ENCODE measurements around the gene CYS1.

Gene CYS1

DNA sequence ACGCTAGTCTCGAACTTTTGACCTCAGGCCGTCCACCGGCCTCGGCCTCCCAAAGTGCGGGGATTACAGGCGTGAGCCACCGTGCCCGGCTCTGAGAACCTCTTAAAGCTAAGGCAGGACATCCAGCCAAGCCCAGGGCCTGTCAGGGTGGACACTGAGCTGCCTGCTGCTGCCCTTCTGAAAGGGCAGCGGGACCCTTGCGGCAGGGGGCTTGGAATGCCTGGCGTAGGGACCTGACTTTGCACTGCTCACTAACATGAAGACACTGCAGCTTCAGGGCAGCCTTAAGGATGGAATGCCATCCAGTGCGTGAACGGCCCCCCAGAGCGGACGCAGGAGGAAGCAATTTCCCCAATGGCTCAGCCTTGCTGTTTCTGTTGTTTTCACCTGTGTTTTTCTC is 9.0 kb downstream of the CYS1 start:
- DNase-seq: no peak

DNA sequence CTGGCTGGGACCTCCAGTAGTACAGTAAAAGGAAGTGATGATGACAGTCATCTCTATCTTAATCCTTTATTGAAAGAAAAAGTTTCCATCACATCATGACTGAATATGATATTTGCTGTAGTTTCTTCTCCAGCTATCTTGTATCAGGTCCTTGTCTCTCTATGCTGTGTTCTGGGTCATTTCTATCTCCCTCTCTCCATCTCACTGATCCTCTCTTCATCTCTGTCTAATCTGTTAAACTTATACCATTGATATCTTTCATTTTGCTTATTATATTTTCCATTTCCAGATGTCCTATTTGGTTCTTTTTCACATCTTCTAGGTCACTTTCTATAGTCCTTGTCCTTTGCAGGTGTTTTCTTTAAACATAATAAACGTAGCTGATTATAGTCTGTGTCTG is 12.3 kb downstream of the CYS1 start:
- no peak for DNase-seq

DNA sequence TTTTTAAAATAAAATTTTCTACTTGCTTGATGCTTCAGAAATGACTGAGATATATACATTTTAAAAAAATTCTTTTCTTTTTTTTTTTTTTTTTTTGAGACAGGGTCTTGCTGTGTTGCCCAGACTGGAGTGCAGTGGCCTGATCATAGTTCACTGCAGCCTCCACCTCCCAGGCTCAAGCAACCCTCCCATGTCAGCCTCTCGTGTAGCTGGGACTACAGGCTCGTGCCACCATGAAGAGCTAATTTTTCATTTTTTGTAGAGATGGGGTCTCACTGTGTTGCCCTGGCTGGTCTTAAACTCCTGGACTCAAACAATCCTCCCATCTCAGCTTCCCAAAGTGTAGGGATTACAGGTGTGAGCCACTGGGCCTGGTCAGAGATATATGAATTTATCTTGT is 12.9 kb downstream of the CYS1 start:
- no peak for DNase-seq

- no peak for DNase-seq
Observed at GRCh38 chr2:10065773-10066055, 14.5 kb downstream of the CYS1 start.

DNA sequence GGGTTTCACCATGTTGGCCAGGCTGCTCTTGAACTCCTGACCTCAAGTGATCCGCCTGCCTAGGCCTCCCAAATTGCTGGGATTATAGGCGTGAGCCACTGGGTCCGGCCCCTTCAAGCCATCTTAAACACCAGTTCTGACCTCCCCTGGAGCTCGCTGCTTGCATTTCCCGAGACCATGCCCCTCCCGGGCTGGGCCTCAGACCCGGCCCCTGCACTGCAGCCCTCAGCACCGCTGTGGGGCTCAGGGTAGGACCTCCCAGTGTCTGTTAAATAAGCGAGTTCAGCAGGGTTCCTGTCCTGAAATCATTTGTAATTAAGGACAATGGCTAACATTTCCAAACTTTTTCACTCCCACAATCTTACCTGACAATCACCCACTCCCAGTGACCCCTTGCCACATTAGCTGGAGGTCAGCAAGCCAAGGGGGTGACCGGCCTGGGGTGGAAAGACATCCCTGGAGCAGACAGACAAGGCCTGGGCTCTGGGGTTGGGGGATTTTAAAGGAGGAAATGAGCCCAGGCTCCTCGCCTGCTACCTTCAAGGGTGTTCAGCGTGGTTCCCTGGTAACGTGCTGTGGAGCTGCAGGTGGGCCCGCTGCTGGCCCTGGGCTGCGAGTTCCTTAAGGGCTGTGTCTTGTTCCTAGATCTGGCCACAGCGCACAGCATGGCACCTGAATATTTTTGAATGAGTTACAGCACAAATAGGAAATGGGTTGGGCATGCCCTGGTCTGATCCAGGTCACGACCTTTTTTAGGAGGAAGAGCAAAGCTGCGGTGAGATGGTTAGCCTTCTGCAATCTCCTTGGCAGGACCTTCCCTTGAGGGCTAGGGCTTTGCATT is 15.1 kb downstream of the CYS1 start:
- no peak for DNase-seq

DNA sequence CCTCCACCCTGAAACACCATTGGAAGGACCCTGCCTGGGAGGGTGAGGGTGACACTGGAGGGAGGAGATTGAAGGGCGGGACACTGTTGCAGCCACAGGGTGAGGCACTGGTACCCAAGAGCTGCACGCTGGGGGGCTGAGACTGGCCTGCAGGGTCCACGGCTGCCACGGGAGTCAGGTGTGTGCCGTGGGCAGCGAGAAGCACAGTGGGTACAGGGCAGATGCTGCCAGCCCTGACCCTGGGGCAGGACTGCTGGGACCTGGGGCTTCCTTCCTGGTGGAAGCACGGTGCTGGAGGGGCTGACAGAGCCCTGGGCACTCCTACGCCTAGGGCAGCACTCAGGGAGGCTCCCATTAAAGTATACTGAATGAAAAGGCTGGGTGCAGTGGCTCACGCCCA is 16.6 kb downstream of the CYS1 start:
- no peak for DNase-seq

GRCh38 chr2:10062931-10063365 is 17.3 kb downstream of the CYS1 start:
- DNase-seq: no peak

DNA sequence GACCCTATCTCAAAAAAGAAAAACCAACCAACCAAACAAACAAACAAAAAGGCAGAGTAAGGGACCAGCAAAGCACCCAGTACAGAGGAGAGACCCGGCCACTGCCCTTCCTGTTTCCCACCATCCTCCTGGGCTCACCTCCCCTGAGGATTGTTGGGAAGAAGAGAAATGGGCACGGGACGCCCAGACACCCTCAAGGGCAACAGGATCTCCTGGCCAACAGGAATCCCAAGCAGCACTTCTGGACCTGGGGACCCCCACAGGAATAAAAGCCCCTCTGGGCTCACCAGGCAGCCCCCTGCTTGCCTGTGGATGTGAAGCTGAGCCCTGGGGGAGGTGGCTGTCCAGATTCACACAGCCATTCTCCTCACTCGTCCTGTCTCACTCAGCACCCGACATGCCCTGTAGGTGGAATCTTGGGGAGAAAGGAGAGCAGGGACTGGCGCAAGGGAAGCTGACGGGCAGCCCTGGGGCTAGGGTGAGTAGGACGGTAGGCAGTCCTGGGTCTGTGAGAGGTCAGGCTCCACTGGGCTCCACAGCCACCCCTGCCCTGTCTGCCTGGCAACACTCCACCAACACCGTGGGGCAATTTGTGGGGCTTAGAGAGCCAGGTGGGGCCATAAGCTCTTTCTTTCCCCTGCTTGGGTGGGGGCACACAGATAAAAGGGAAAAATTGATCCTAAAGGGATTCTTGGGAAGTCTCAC is 18.8 kb downstream of the CYS1 start:
- no peak for DNase-seq

DNA sequence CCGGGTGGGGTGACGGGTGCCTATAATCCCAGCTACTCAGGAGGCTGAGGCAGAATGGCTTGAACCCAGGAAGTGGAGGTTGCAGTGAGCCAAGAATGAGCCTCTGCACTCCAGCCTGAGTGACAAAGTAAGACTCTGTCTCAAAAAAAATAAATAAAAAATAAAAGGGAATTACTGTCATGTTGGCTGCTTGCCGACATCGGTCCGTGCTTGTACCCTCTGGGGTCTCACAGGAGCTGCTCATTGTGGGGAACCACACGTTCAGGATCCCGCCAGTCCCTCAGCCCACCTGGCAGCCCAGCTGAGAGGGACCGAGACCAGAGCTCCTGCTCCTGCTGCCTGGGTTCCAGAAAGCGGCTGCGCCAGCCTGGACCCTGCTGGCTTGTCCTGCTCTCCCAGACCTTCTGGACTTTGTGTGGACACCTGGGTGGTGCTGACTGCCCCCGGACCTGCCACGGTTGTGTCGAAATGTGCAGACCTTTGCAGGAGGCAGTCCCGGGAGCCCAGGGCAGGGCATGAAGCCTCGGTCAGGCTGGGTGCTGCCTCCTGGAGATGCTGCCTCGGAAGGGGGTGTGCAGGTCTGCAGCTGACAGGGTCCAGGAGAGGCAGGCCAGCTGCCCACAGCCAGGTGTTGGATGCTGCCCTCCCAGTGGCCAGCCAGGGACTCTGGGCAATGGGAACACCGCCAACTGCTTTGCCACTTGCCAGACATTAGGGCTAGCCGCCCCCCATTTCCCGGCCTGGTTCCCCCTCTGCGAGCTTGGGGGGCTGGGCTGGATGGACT is 20.5 kb downstream of the CYS1 start:
- no peak for DNase-seq

- no peak for DNase-seq
Observed at GRCh38 chr2:10059016-10059351, 21.2 kb downstream of the CYS1 start.

- DNase-seq: no peak
Observed at GRCh38 chr2:10058251-10059015, 21.8 kb downstream of the CYS1 start.

GRCh38 chr2:10057231-10058107 is 22.7 kb downstream of the CYS1 start:
- DNase-seq: peak; percentile 38

- no peak for DNase-seq
Observed at GRCh38 chr2:10056439-10056838, 23.8 kb downstream of the CYS1 start.

DNA sequence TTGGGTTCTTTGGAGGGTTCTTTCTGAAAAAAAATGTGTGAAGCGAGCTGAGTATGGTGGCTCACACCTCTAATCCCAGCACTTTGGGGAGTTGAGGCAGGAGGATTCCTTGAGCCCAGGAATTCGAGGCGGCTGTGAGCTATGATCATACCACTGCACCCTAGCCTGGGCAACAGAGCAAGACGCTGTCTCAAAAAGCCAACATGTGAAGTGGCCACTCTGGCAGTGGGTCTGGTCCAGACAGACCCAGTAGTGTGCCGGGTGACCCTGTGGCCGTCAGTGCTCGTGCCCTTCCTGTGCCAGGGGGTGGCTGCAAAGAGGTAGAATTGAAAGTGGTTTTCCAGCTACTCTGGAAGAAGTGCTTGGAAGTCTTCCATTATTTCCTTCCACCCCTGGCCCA is 25.2 kb downstream of the CYS1 start:
- no peak for DNase-seq

- DNase-seq: no peak
Observed at GRCh38 chr2:10054424-10054823, 25.8 kb downstream of the CYS1 start.

GRCh38 chr2:10053351-10053750 is 26.9 kb downstream of the CYS1 start:
- DNase-seq: no peak

GRCh38 chr2:10052216-10052615 is 28.0 kb downstream of the CYS1 start:
- no peak for DNase-seq

- peak; percentile 76 for DNase-seq
Observed at GRCh38 chr2:10048501-10049171, 31.6 kb downstream of the CYS1 start.

GRCh38 chr2:10047616-10048500 is 32.4 kb downstream of the CYS1 start:
- no peak for DNase-seq

- no peak for DNase-seq
Observed at GRCh38 chr2:10046931-10047330, 33.3 kb downstream of the CYS1 start.

Measured in NCI-H2171 treated with DMSO at 0.1 percent for 48 hours (cell line).